Brain microvascular endothelial cell (primary cell): ENCODE data around the gene GNG7.

Experiments used
- DNase-seq: peaks from one replicate; pipeline ENCODE4 v3.0.0-alpha.2; 2020
- H3K27ac ChIP-seq: fragments of 250-450 bp; sonication (Bioruptor Pico); 2 replicates; pipeline ENCODE4 v1.5.1; 2020; ENCODE audit warnings: mild to moderate bottlenecking, moderate library complexity
- H3K27me3 ChIP-seq: fragments of 250-450 bp; sonication (Bioruptor Pico); replicated peaks from 2 replicates; pipeline ENCODE4 v1.5.1; 2020; ENCODE audit warnings: mild to moderate bottlenecking
- H3K36me3 ChIP-seq: fragments of 250-450 bp; sonication (Bioruptor Pico); replicated peaks from 2 replicates; pipeline ENCODE4 v1.5.1; 2020; ENCODE audit warnings: mild to moderate bottlenecking
- H3K4me3 ChIP-seq: 2 replicates; pipeline ENCODE4 v1.5.1; 2011; ENCODE audit warnings: low read depth, mild to moderate bottlenecking, control low read depth, low read length, moderate library complexity
- CTCF ChIP-seq: IDR thresholded peaks from 2 replicates; pipeline ENCODE4 v1.5.1; 2011; ENCODE audit warnings: low read depth, mild to moderate bottlenecking, moderate library complexity, low read length, control low read depth, inconsistent platforms; ENCODE audit errors: missing control alignments
- in situ Hi-C: cut with HindIII; loops from 2 replicates; pipeline ENCODE4 v1.10.0; 2017; ENCODE audit warnings: low sequenced_read_pairs, low pct_ligation_motif_present

Gene GNG7

GRCh38 chr19:2589441-2589840 is 113.1 kb downstream of the GNG7 start:
- TF ChIP-seq CTCF = no peak
- H3K4me3 ChIP-seq = no peak overlapping the region
- no peak overlapping the region for H3K27ac ChIP-seq
- DNase-seq = no peak
- H3K27me3 ChIP-seq = no peaks in the 10 kb centered on the region
- H3K36me3 ChIP-seq = no peaks in the 10 kb centered on the region
- in situ Hi-C loops = no loop called here

- peak; percentile 73 for DNase-seq
- Histone ChIP-seq H3K4me3 (no peak overlapping the region), H3K27me3 (no peaks in the 10 kb centered on the region), H3K27ac (peak overlapping the region; percentile 29), H3K36me3 (no peaks in the 10 kb centered on the region)
- in situ Hi-C loops = no loop called here
- no peak for TF ChIP-seq CTCF
These were observed 114.3 kb downstream of the GNG7 start for GRCh38 chr19:2588081-2588777.

GRCh38 chr19:2587001-2587719 is 115.3 kb downstream of the GNG7 start:
- in situ Hi-C loops = no loop called here
- Histone ChIP-seq H3K4me3 (no peak overlapping the region), H3K27ac (no peak overlapping the region), H3K36me3 (no peaks in the 10 kb centered on the region), H3K27me3 (no peaks in the 10 kb centered on the region)
- no peak for TF ChIP-seq CTCF
- DNase-seq = no peak

GRCh38 chr19:2586196-2586595 is 116.3 kb downstream of the GNG7 start:
- no peaks in the 10 kb centered on the region for H3K36me3 ChIP-seq
- in situ Hi-C loops = no loop called here
- H3K4me3 ChIP-seq = no peak overlapping the region

GRCh38 chr19:2584002-2584401 is 118.5 kb downstream of the GNG7 start:
- in situ Hi-C loops = no loop called here
- TF ChIP-seq CTCF = no peak
- no peak overlapping the region for H3K27ac ChIP-seq

More at GRCh38 chr19:2586196-2586595, 116.3 kb downstream of the GNG7 start:
- H3K27me3 ChIP-seq = no peaks in the 10 kb centered on the region
- no peak overlapping the region for H3K27ac ChIP-seq
- no peak for TF ChIP-seq CTCF
- no peak for DNase-seq

More at GRCh38 chr19:2584002-2584401, 118.5 kb downstream of the GNG7 start:
- Histone ChIP-seq H3K4me3 (no peak overlapping the region), H3K27me3 (no peaks in the 10 kb centered on the region), H3K36me3 (no peaks in the 10 kb centered on the region)
- no peak for DNase-seq
